NCI-H82 (cell line): ENCODE data around the gene LY6G6D.

Experiments used
- DNase-seq: peaks from one replicate; lab custom pipeline; 2025; lab: John Stamatoyannopoulos, UW

Gene LY6G6D

GRCh38 chr6:31736021-31736767 is 21.0 kb downstream of the LY6G6D start, which contains the start of gene CLIC1:
Gene CLIC1, minus strand, starts transcription at chr6:31736530. Its CDS starts 230 bp downstream, at chr6:31736300.
- DNase-seq = peak; percentile 87

GRCh38 chr6:31736768-31737314 is 21.7 kb downstream of the LY6G6D start:
- peak; percentile 45 for DNase-seq

- DNase-seq = peak; percentile 64
These were observed 22.3 kb downstream of the LY6G6D start for GRCh38 chr6:31737315-31737990.

GRCh38 chr6:31737991-31738979 is 23.1 kb downstream of the LY6G6D start:
- peak; percentile 34 for DNase-seq

- peak; percentile 100 for DNase-seq
These were observed 24.7 kb downstream of the LY6G6D start, which contains the start of gene MSH5 for GRCh38 chr6:31739639-31740396. Gene MSH5, plus strand, starts transcription at chr6:31740005. Its CDS starts 462 bp downstream, at chr6:31740467.

- DNase-seq = no peak
These were observed 25.5 kb downstream of the LY6G6D start for GRCh38 chr6:31740397-31741223.

- no peak for DNase-seq
These were observed 26.7 kb downstream of the LY6G6D start for GRCh38 chr6:31741815-31742214.

GRCh38 chr6:31742894-31743293 is 27.7 kb downstream of the LY6G6D start:
- no peak for DNase-seq

- peak; percentile 95 for DNase-seq
These were observed 29.3 kb downstream of the LY6G6D start for GRCh38 chr6:31744422-31744821.

- peak; percentile 45 for DNase-seq
These were observed 34.3 kb downstream of the LY6G6D start for GRCh38 chr6:31749301-31750036.

- no peak for DNase-seq
These were observed 35.4 kb downstream of the LY6G6D start for GRCh38 chr6:31750411-31751022.

- no peak for DNase-seq
These were observed 37.7 kb downstream of the LY6G6D start for GRCh38 chr6:31752739-31753319.

GRCh38 chr6:31758281-31758680 is 43.1 kb downstream of the LY6G6D start:
- DNase-seq = no peak

GRCh38 chr6:31760790-31761189 is 45.6 kb downstream of the LY6G6D start:
- DNase-seq = no peak

- DNase-seq = no peak
These were observed 46.2 kb downstream of the LY6G6D start for GRCh38 chr6:31761343-31761742.

- DNase-seq = no peak
These were observed 47.2 kb downstream of the LY6G6D start, which contains the start of gene SAPCD1 for GRCh38 chr6:31762356-31762755. Gene SAPCD1, plus strand, starts transcription at chr6:31762656. Its CDS starts 399 bp downstream, at chr6:31763055.

- DNase-seq = no peak
These were observed 47.9 kb downstream of the LY6G6D start for GRCh38 chr6:31762878-31763618.

GRCh38 chr6:31763619-31763940 is 48.4 kb downstream of the LY6G6D start:
- DNase-seq = peak; percentile 70
